Left colon (tissue), 2 donors: ENCODE data around the gene ATP6V1C2. TPM values are rescaled to one million over a fixed set of nuclear protein-coding genes. Genes with fewer than 3 reads are reported as not detected.

Source experiments
- ATAC-seq: fragments of 200-7000 bp; cut with Tn5 transposase; one replicate; pipeline ENCODE4 v1.9.1; 2020; ENCODE audit warnings: mild to moderate bottlenecking, moderate library complexity
- DNase-seq, 2 donors: peaks; one replicate each; pipeline ENCODE4 v3.0.0-alpha.2; 2020
- intact Hi-C, 2 donors: fragments of 100-400 bp; cut with DNase I in 1 of 2; cut with micrococcal nuclease in 1 of 2; formaldehyde crosslinking; loops; one replicate each; pipeline versions ENCODE4 v1.11.2 to v1.14.0; 2022; cut with DNase I, micrococcal nuclease
- total RNA-seq, 2 donors: library from RNA; stranded (reverse); fragmentation: NEBNext Ultra II Directional; extraction: Animal tissue kit (Norgen Biotek cat#: 25700); gene quantifications; one replicate each; pipeline ENCODE4 v1.2.1, GENCODE V29; 2021
- donor health status: DM: no; HTN: no; CAD: no.
- donor health status: DM: yes; HTN: yes; CAD: no.

ATP6V1C2 gene
- total RNA-seq, 2 donors from 2014 or later, result 1.5 to 1.7 TPM

- ATAC-seq, result peak; percentile 77
- intact Hi-C loops, result no loop called here
- peak in 1 of 2 donors; percentile 29 for DNase-seq
Measured at GRCh38 chr2:10720947-10721395, 459 bp upstream of the ATP6V1C2 start.

GRCh38 chr2:10722252-10722825 is 909 bp downstream of the ATP6V1C2 start:
- intact Hi-C loops, result no loop called here
- DNase-seq (no peak), ATAC-seq (no peak)

- DNase-seq (no peak), ATAC-seq (peak; percentile 61)
- intact Hi-C loops, result no loop called here
Measured at GRCh38 chr2:10732924-10733565, 11.6 kb downstream of the ATP6V1C2 start.

GRCh38 chr2:10733566-10733925 is 12.1 kb downstream of the ATP6V1C2 start:
- intact Hi-C loops, result no loop called here

GRCh38 chr2:10733980-10734379 is 12.6 kb downstream of the ATP6V1C2 start:
- DNase-seq, result no peak
- ATAC-seq, result no peak
- intact Hi-C loops, result no loop called here

More at GRCh38 chr2:10733566-10733925, 12.1 kb downstream of the ATP6V1C2 start:
- ATAC-seq (peak; percentile 21), DNase-seq (no peak)

- no peak for ATAC-seq
Measured at GRCh38 chr2:10738192-10738591, 16.8 kb downstream of the ATP6V1C2 start.

GRCh38 chr2:10740226-10740625 is 18.8 kb downstream of the ATP6V1C2 start:
- no peak for DNase-seq
- ATAC-seq, result no peak
- intact Hi-C loops, result no loop called here

More at GRCh38 chr2:10738192-10738591, 16.8 kb downstream of the ATP6V1C2 start:
- DNase-seq, result no peak
- intact Hi-C loops, result no loop called here

GRCh38 chr2:10741139-10741538 is 19.7 kb downstream of the ATP6V1C2 start:
- intact Hi-C loops, result no loop called here
- DNase-seq (no peak), ATAC-seq (peak; percentile 46)

- ATAC-seq, result no peak
- DNase-seq, result no peak
- intact Hi-C loops, result no loop called here
Measured at GRCh38 chr2:10742666-10743065, 21.2 kb downstream of the ATP6V1C2 start.

- ATAC-seq, result no peak
- no peak for DNase-seq
- intact Hi-C loops, result no loop called here
Measured at GRCh38 chr2:10750610-10751009, 29.2 kb downstream of the ATP6V1C2 start.

GRCh38 chr2:10752236-10752635 is 30.8 kb downstream of the ATP6V1C2 start:
- DNase-seq, result peak; percentile 61 to 70
- intact Hi-C loops, result no loop called here
- ATAC-seq, result peak; percentile 91

- intact Hi-C loops, result no loop called here
- ATAC-seq (no peak), DNase-seq (no peak)
Measured at GRCh38 chr2:10753156-10753555, 31.7 kb downstream of the ATP6V1C2 start.

- intact Hi-C loops, result no loop called here
- DNase-seq (no peak), ATAC-seq (no peak)
Measured at GRCh38 chr2:10753876-10754275, 32.4 kb downstream of the ATP6V1C2 start.

GRCh38 chr2:10755621-10756020 is 34.2 kb downstream of the ATP6V1C2 start:
- no peak for ATAC-seq
- intact Hi-C loops, result no loop called here
- DNase-seq, result no peak

GRCh38 chr2:10757814-10758286 is 36.4 kb downstream of the ATP6V1C2 start:
- intact Hi-C loops, result no loop called here
- DNase-seq (no peak), ATAC-seq (peak; percentile 42)

- intact Hi-C loops, result no loop called here
- DNase-seq, result peak; percentile 53 to 62
Measured at GRCh38 chr2:10759151-10759714, 37.8 kb downstream of the ATP6V1C2 start.

GRCh38 chr2:10760794-10761504 is 39.5 kb downstream of the ATP6V1C2 start:
- no peak for ATAC-seq
- intact Hi-C loops, result no loop called here
- no peak for DNase-seq

More at GRCh38 chr2:10759151-10759714, 37.8 kb downstream of the ATP6V1C2 start:
- ATAC-seq, result peak; percentile 68

GRCh38 chr2:10761591-10761990 is 40.2 kb downstream of the ATP6V1C2 start:
- DNase-seq, result no peak
- ATAC-seq, result no peak
- intact Hi-C loops, result no loop called here

GRCh38 chr2:10762651-10763460 is 41.4 kb downstream of the ATP6V1C2 start:
- intact Hi-C loops, result no loop called here
- no peak for DNase-seq
- no peak for ATAC-seq
